Measurements from ENCODE around the gene STT3B. TPM values are rescaled to one million over a fixed set of nuclear protein-coding genes. Genes with fewer than 3 reads are reported as not detected.

The STT3B gene
- total and polyA plus RNA-seq, 10 donors: 28.4 to 128 (median 86.6) TPM

- Histone ChIP-seq H3K27ac (no peak overlapping the region), H3K4me3 (no peak overlapping the region), H3K4me1 (peaks cover 0 to 14% (median 8%) of the 10 kb centered on the region in 6 donors), H3K9me3 (no peaks in the 10 kb centered on the region), H3K36me3 (no peaks in the 10 kb centered on the region), H3K27me3 (replicated peaks in 1 of 7) (no peaks in the 10 kb centered on the region)
- intact Hi-C loops (cut with DNase I; ENCODE audit: low total_unique reads): no loop called here
- TF ChIP-seq CTCF (IDR thresholded peaks at IDR 0.05 in 8 of 11, conservative IDR thresholded peaks at IDR 0.05 in 3 of 11) (no peak), POLR2AphosphoS5 (IDR thresholded peaks at IDR 0.05) (no peak), POLR2A (IDR thresholded peaks at IDR 0.05) (no peak)
- WGBS, 5 donors: 87 to 100% (median 95%) methylated on average over 1 of the region's 1 CpG
- DNase-seq: no peak
Measured at GRCh38 chr3:31523543-31523942, 9.2 kb upstream of the STT3B start.

GRCh38 chr3:31525532-31525931, 7.2 kb upstream of the STT3B start:
- H3K27me3 ChIP-seq (replicated peaks in 1 of 7): no peaks in the 10 kb centered on the region
- TF ChIP-seq POLR2A (IDR thresholded peaks at IDR 0.05): no peak
- no peak for TF ChIP-seq POLR2AphosphoS5 (IDR thresholded peaks at IDR 0.05)
- TF ChIP-seq CTCF (IDR thresholded peaks at IDR 0.05 in 8 of 11, conservative IDR thresholded peaks at IDR 0.05 in 3 of 11): no peak
- no peak for DNase-seq
- no peak overlapping the region for H3K4me3 ChIP-seq
- no peak overlapping the region for H3K27ac ChIP-seq
- peaks cover 0 to 22% (median 11%) of the 10 kb centered on the region in 6 donors for H3K4me1 ChIP-seq
- H3K9me3 ChIP-seq: no peaks in the 10 kb centered on the region
- intact Hi-C loops (cut with DNase I; ENCODE audit: low total_unique reads): no loop called here
- no peaks in the 10 kb centered on the region for H3K36me3 ChIP-seq

GRCh38 chr3:31529421-31529820, 3.3 kb upstream of the STT3B start:
- intact Hi-C loops (cut with DNase I; ENCODE audit: low total_unique reads): no loop called here
- Histone ChIP-seq H3K4me1 (peaks cover 0 to 24% (median 19%) of the 10 kb centered on the region in 6 donors), H3K27ac (no peak overlapping the region), H3K36me3 (no peaks in the 10 kb centered on the region), H3K27me3 (replicated peaks in 1 of 7) (no peaks in the 10 kb centered on the region), H3K9me3 (no peaks in the 10 kb centered on the region), H3K4me3 (no peak overlapping the region)
- WGBS, 5 donors: 0 to 32% (median 0%) methylated on average over 1 of the region's 1 CpG
- TF ChIP-seq POLR2A (IDR thresholded peaks at IDR 0.05): no peak
- TF ChIP-seq POLR2AphosphoS5 (IDR thresholded peaks at IDR 0.05): no peak
- no peak for TF ChIP-seq CTCF (IDR thresholded peaks at IDR 0.05 in 8 of 11, conservative IDR thresholded peaks at IDR 0.05 in 3 of 11)
- DNase-seq: no peak

- Histone ChIP-seq H3K36me3 (no peaks in the 10 kb centered on the region), H3K27ac (peak overlapping the region in 5 of 8 donors; percentile 96 to 99 (median 98)), H3K4me3 (peak overlapping the region in 4 of 8 donors; percentile 86 to 95 (median 90)), H3K9me3 (no peaks in the 10 kb centered on the region), H3K4me1 (peaks cover 9 to 33% (median 28%) of the 10 kb centered on the region in 6 donors), H3K27me3 (replicated peaks in 1 of 7) (no peaks in the 10 kb centered on the region)
- WGBS, 5 donors: 79 to 87% (median 85%) methylated on average over 11 of the region's 11 CpGs
- no peak for TF ChIP-seq POLR2A (IDR thresholded peaks at IDR 0.05)
- no peak for TF ChIP-seq POLR2AphosphoS5 (IDR thresholded peaks at IDR 0.05)
- no peak for TF ChIP-seq CTCF (IDR thresholded peaks at IDR 0.05 in 8 of 11, conservative IDR thresholded peaks at IDR 0.05 in 3 of 11)
- intact Hi-C loops (cut with DNase I; ENCODE audit: low total_unique reads): no loop called here
- DNase-seq: no peak
Measured at GRCh38 chr3:31530039-31530959, 2.4 kb upstream of the STT3B start.

Data from spleen (tissue), 11 donors.